DMS53 treated with DMSO at 0.1 percent for 48 hours (cell line): ENCODE results near the gene STRIT1.
"Not testable (repeated sequence)": the region's sequence is repeated elsewhere in the genome, so short reads cannot be mapped to it uniquely, and the experiment has no call there.

Experiments used
- DNase-seq: peaks from one replicate; lab custom pipeline; 2025; ENCODE audit not compliant: unreplicated experiment; lab: John Stamatoyannopoulos, UW

The STRIT1 gene

DNA sequence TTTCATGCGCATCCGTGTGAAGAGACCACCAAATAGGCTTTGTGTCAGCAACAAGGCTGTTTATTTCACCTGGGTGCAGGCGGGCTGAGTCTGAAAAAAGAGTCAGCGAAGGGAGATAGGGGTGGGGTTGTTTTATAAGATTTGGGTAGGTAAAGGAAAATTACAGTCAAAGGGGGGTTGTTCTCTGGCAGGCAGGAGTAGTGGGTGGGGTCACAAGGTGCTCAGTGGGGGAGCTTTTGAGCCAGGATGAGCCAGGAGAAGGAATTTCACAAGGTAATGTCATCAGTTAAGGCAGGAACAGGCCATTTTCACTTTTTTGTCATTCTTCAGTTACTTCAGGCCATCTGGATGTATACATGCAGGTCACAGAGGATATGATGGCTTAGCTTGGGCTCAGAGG lies 19.0 kb downstream of the STRIT1 start:
- not testable (repeated sequence) for DNase-seq

DNA sequence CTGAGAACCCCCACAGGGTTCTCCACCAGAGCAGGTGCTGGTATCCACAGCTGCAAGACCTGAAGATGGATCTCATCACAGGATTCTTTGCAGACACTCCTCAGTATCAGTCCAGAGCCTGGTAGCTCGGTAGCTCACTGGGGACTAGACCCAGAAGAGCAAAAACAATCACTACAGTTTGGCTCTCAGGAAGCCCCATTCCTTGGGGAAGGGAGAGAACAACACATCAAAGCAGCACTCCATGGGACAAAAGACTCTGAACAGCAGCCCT lies 22.2 kb downstream of the STRIT1 start:
- no peak for DNase-seq

DNA sequence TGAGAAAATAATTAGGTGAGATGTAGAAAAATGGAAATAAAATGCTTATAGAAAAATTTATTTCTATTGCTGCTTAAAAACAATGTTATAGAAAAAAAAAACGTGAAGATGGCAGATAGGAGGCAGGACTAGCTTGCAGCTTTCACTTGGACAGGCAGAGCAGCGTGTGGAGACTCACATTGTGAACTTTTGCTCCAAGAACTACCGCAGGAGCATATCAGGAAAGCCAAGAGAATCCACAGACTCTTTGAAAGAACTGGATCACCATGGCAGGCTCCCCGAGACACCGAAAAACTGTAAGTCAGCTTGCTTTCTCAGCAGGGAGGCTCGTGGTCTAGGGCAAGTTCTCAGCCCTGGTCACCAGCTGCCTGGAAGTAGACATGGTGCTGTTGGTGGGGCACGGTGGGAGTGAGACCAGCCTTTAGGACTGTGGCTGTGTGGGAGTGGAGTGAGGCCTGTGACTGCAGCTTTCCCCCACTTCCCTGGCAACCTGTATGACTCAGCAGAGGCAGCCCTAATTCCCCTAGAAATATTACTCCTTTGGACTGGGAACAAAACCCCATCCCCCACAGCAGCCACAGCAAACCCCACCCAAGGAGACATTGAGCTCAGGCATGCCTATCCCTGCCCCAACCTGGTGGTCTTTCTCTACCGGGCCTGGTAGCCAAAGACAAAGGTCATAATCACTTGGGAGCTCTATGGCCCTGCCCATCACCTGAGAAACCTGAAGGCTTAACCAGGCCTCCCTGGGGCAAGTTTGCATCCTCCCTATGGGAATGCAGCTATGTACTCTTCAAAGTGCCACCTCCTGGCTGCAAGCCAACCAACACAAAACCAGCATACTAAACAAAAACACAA lies 22.8 kb downstream of the STRIT1 start:
- DNase-seq, result no peak

DNA sequence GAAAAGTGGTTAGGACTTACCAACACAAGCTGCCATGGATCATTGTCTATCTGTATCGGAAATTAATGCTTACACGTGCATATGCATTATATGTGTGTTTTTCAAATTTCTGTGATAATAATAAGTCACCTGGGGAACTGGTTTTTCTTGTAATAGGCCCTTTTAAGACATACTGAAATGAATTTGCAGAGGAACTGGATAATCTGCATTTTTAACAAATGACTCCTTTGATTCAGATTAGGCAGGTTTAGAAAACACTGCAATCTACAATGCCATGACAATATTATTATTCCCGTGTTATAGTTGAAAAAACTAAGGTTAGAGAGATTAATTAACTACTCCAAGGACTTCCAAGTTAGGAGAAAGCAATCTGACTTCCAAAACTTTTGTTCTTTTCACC lies 23.4 kb downstream of the STRIT1 start:
- no peak for DNase-seq

DNA sequence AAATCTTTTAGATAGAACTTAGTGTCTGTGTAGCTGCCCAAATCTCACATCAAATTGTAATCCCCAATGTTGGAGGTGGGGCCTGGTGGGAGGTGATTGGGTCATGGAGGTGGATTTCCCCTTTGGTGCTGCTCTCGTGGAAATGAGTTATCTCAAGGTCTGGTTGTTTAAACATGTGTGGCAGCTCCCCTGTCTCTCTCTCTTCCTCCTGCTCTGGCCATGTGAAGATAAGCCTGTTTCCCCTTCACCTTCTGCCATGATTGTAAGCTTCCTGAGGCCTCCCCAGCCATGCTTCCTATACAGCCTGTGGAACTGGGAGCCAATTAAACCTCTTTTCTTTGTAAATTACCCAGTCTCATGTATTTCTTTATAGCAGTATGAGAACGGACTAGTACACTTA lies 30.6 kb downstream of the STRIT1 start:
- DNase-seq, result not testable (repeated sequence)

DNA sequence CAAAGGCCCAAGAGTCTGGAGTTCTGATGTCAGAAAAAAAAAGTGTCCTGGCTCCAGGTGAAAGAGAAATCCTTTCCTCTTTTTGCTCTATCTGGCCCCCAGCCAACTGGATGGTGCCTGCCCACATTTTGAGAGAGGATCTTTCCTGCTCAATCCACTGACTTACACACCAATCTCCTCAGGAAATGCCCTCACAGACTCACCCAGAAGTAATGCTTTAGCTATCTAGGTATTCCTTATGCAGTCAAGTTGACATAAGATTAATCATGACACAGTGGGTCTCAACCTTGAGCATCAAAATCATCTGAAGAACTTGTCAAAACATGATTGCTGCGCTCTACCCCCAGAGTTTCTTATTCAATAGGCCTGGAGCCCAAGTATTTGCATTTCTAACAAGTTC lies 31.2 kb downstream of the STRIT1 start:
- DNase-seq, result no peak

DNA sequence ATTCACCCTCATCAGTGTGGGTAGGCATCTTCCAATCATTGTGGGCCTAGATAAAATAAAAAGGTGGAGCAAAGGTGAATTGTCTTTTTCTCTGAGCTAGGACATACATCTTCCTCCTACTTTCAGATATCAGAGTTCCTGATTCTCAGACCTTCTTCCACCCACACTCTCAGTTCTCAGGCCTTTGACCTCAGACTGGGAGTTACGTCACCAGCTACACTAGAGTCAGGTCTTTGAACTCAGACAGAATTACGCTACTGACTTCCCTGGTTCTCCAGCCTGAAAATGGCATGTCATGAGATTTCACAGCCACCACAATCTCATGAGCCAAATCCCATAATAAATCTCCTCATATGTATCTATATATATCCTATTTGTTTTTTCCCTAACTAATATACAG lies 39.0 kb downstream of the STRIT1 start:
- no peak for DNase-seq

DNA sequence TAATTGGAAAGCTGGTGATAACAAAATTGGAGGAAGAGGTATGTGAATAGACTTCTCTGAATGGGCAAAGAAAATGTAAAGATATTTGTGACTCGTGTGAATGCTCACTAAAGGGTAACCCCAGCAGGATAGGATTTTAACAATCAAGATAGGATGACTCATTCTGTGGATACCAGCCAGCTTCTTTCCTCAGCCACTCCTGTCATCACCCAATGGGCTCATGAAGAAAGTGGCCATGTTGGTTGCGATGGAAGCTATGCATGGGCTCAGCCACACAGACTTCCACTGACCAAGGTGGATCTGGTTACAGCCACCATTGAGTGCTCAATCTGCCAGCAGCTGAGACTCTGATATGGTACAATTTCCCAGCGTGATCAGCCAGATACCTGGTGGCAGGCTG lies 40.9 kb downstream of the STRIT1 start:
- no peak for DNase-seq

DNA sequence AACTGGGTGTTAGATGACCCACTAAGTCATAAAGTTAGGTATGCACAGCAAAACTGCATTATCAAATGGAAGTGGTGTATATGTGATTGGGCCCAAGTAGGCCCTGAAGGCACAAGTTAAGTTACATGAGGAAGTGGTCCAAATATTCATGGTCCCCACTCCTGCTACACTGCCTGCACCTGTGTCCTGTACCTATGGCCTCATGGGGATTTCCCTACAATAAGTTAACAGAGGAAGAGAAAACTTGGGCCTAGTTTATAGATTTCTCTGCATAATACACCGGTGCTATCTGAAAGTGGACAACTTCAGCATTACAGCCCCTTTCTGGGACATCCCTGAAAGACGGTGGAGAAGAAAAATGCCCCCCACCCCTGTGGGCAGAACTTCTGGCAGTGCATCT lies 41.5 kb downstream of the STRIT1 start:
- no peak for DNase-seq

DNA sequence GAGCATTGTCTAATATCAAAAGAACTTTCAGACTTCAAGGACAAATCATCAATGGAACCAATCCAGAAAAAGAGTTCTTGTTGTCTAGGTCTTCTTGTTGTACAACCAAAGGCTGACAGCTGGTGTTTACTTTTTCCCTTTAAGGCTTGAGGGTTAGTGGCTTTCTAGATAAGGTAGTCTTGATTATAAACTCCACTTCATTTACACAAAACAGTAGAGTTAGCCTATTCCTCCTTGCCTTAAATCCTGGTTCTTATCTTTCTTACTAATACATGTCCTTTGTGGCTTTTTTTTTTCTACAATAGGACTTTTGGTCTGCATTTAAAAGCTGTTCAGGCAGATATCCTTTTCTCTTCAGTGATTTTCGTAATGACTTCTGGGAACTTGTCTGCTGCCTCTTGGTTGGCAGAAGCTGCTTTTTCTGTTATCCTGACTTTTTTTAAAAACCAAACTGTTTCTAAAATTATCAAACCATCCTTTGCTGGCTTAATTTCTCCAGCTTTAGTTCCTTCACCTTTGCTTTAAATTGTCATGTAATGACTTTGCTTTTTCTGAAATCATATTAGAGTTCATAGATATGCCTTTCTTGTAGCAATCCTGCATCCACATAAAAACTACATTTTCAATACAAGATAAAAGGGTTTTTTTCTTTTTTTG lies 44.8 kb downstream of the STRIT1 start:
- no peak for DNase-seq

DNA sequence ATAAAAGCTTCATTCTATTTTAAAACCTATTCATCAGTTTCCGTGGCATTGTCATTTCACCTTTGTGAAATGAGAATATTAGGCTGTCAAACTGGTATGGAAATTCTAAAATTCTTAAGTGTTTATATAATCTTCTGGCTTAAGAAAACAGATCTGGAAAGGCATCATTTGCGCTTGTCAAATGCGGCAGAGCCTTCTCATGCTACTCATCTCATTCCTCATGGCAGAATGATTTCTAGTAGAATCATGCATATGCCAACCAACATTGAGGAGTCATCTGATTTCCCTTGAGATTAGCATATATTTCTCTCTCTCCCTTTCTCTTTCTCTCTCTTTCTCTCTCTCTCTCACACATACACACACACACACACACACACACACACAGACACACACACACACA lies 48.8 kb downstream of the STRIT1 start:
- no peak for DNase-seq

DNA sequence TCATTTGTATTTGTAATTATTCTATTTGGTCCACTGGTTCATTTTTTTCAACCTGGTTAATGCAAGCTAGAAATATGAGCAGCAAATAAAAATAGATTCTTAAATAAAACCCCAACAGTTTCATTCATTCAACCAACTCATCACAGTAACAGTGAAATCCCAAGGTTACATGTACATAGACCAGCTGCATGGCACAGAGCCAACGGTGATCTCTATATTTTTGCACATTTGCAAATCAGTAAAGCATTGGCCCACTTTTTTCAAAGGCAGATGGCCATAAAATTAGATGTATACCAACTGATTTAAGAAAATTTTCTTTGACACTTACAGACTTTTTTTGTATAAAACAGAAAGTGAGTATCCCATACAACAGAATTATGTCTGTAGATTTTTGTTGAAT lies 49.3 kb downstream of the STRIT1 start:
- DNase-seq, result no peak

DNA sequence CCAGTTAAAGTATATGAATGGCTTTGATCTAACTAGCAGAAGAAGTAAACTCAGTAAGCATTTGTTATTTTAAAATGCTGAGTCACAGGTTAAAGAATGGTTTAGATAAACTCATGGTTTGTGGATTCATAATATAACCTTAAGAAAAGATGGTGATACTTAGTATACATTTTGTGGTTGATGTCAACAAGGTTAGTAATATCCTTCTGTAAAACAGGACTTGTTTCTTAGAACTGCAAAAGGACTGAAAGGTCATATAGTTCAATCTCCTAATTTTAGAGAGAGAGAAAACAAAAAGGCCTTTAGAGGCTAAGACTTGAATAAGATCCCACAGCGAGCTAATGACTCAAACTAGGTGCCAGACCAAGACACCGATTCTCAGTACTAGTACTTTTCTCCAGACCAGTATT lies 50.0 kb downstream of the STRIT1 start:
- DNase-seq, result no peak

DNA sequence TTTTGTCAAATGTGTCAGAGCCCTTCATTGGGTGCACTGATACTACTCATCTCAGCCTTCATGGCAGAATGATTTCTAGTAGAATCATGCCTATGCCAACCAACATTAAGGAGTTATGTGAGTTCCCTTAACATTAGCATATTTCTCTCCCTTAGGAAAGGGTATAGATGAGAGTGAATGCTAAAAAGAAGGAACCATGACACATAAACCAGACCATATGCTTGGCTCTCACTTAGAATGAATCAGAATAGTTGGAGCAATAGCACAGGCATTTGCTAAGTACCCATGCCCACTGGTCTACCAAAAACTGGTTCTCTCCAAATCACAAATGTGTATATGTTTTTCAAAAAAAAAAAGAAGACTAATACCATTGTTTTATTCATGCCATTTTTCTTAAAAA lies 51.1 kb downstream of the STRIT1 start:
- DNase-seq, result no peak

DNA sequence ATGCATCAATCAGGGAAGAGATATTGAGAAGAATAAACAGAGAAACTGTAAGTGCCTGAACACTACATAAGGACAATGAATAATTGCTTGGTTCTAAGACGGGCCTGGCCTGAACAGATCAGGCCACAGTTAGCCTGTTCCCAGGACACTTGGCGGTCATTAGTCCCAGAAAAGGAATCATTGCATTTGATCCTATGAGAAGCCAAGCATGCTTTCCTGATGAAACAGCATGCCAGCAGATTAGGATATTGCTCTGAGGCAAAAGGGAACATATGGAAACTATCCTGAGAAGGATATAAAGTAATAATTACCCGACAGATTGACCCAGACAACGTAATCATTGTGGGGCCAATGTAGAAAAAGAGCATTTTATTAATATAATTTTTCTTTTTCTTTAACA lies 51.9 kb downstream of the STRIT1 start:
- no peak for DNase-seq
